ENCODE data around the gene ACACA.

Gene ACACA

DNA sequence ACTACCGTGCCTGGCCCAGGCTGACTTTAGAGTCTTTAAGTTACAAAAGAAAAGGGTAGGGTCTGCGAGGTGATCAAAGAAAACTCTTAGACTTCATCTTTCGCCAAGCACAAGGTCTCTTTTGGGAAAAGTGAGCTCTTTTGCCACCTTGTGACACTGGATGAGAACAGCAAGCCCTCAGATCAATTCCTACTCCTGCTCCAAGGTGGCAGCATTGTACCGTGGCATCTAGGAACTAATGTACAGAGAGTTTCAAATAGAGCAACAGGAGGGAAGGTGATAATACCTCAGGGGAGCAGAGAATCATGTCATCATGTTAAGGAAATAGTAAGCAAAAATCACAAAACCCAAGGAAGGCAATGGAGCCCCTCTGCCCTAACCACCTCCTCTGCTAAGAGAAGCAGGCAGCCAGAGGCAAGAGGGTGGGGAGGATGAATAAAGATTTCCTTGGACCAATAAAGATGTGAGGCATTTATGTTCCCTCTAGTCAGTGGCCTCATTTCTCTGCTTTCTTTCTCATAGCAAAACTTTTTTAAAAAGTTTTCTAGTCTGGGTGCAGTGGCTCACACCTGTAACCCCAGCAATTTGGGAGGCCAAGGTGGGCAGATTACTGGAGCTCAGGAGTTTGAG, 33.0 kb downstream of the ACACA start (continued):
- TF ChIP-seq, protein P1, sequence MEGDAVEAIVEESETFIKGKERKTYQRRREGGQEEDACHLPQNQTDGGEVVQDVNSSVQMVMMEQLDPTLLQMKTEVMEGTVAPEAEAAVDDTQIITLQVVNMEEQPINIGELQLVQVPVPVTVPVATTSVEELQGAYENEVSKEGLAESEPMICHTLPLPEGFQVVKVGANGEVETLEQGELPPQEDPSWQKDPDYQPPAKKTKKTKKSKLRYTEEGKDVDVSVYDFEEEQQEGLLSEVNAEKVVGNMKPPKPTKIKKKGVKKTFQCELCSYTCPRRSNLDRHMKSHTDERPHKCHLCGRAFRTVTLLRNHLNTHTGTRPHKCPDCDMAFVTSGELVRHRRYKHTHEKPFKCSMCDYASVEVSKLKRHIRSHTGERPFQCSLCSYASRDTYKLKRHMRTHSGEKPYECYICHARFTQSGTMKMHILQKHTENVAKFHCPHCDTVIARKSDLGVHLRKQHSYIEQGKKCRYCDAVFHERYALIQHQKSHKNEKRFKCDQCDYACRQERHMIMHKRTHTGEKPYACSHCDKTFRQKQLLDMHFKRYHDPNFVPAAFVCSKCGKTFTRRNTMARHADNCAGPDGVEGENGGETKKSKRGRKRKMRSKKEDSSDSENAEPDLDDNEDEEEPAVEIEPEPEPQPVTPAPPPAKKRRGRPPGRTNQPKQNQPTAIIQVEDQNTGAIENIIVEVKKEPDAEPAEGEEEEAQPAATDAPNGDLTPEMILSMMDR (tag by site-specific recombination; IDR thresholded peaks at IDR 0.05), result peak; percentile 99
- TF ChIP-seq ZNF366 (tag by site-specific recombination; conservative IDR thresholded peaks at IDR 0.05), result no peak; the same call in 1 of the 2 replicates
- peak; percentile 98 for TF ChIP-seq SCRT1 (tag by site-specific recombination; IDR thresholded peaks at IDR 0.05; ENCODE audit: borderline replicate concordance)
- no peak for TF ChIP-seq ZNF518A (tag by site-specific recombination; conservative IDR thresholded peaks at IDR 0.05; ENCODE audit: low read depth)
- no peak for TF ChIP-seq ZNF513 (tag by site-specific recombination; IDR thresholded peaks at IDR 0.05)
- TF ChIP-seq TRIM28 (IDR thresholded peaks at IDR 0.05; ENCODE audit: borderline replicate concordance, low read length), result peak; percentile 43; the same call in 1 of the 2 replicates
- 0 out of 2 replicates have a peak, but pooled peaks have one; percentile 18 for TF ChIP-seq ZNF561 (tag by site-specific recombination; IDR thresholded peaks at IDR 0.05; ENCODE audit: borderline replicate concordance)
- TF ChIP-seq ZNF660 (tag by site-specific recombination; IDR thresholded peaks at IDR 0.05), result peak; percentile 76; the same call in 1 of the 2 replicates
- TF ChIP-seq SP7 (tag by site-specific recombination; IDR thresholded peaks at IDR 0.05), result peak; percentile 50; the same call in 1 of the 2 replicates
- no peak for TF ChIP-seq ZNF426 (tag by site-specific recombination; IDR thresholded peaks at IDR 0.05)
- peak; percentile 61 for TF ChIP-seq ZNF629 (tag by site-specific recombination; IDR thresholded peaks at IDR 0.05)
- peak; percentile 94 for TF ChIP-seq ZNF2 (tag by site-specific recombination; IDR thresholded peaks at IDR 0.05)
- TF ChIP-seq ZNF600 (tag by site-specific recombination; IDR thresholded peaks at IDR 0.05), result peak; percentile 71
- TF ChIP-seq ZNF223 (tag by site-specific recombination; IDR thresholded peaks at IDR 0.05), result no peak
- peak; percentile 45 for TF ChIP-seq ZBTB17 (tag by site-specific recombination; IDR thresholded peaks at IDR 0.05)
- peak; percentile 52; the same call in 1 of the 2 replicates for TF ChIP-seq PRDM4 (tag by site-specific recombination; IDR thresholded peaks at IDR 0.05)
- no peak for TF ChIP-seq ZNF23 (tag by site-specific recombination; IDR thresholded peaks at IDR 0.05; ENCODE audit: borderline replicate concordance)

Measured in HEK293 (cell line).